GM10248 (cell line): ENCODE measurements around the gene MTSS2.

ENCODE experiments used
- CTCF ChIA-PET: fragments of 300-600 bp; sonication (Branson Sonifier 250); formaldehyde crosslinking; extraction: SDS; loops from one replicate; lab custom pipeline; 2021; ENCODE audit warnings: antibody characterized with exemption; lab: Yijun Ruan, JAX
- POLR2A ChIA-PET: fragments of 350-650 bp; sonication (Branson Sonifier 250); formaldehyde crosslinking; extraction: SDS; loops from one replicate; lab custom pipeline; 2020; ENCODE audit warnings: antibody characterized with exemption; lab: Yijun Ruan, JAX
- DNase-seq: peaks from one replicate; pipeline ENCODE4 v3.0.0; 2012; ENCODE audit errors: extremely low spot score
- CTCF ChIP-seq: IDR thresholded peaks from 2 replicates; pipeline ENCODE4 v1.5.1; 2012; ENCODE audit warnings: mild to moderate bottlenecking, low read depth; ENCODE audit errors: extremely low read depth, missing control alignments, control extremely low read depth

Gene MTSS2

GRCh38 chr16:70723740-70724145 is 37.9 kb upstream of the MTSS2 start:
- POLR2A ChIA-PET, result no interaction called here
- DNase-seq, result no peak
- CTCF ChIA-PET, result interaction anchor here (1.5 to 2.1 kb wide), 2 partner anchors 15 to 46 kb away, joined by 3 to 5 read pairs; no protein-coding TSS in a partner anchor

GRCh38 chr16:70721202-70721963 is 35.5 kb upstream of the MTSS2 start:
- TF ChIP-seq CTCF, result no peak
- POLR2A ChIA-PET, result no interaction called here
- no peak for DNase-seq

More at GRCh38 chr16:70723740-70724145, 37.9 kb upstream of the MTSS2 start:
- no peak for TF ChIP-seq CTCF

GRCh38 chr16:70720425-70721201 is 34.8 kb upstream of the MTSS2 start:
- TF ChIP-seq CTCF, result no peak
- ChIA-PET CTCF (interaction anchor here (1.5 kb wide), 1 partner anchor 11 kb away, joined by 4 read pairs; no protein-coding TSS in a partner anchor), POLR2A (no interaction called here)
- DNase-seq, result no peak

More at GRCh38 chr16:70721202-70721963, 35.5 kb upstream of the MTSS2 start:
- CTCF ChIA-PET, result interaction anchor here (2.1 kb wide), 1 partner anchor 17 kb away, joined by 5 read pairs; no protein-coding TSS in a partner anchor

GRCh38 chr16:70717065-70717464 is 31.2 kb upstream of the MTSS2 start:
- ChIA-PET POLR2A (no interaction called here), CTCF (no interaction called here)
- no peak for DNase-seq
- no peak for TF ChIP-seq CTCF

- POLR2A ChIA-PET, result no interaction called here
- TF ChIP-seq CTCF, result no peak
- CTCF ChIA-PET, result interaction anchor here (1.4 kb wide), 1 partner anchor 56 kb away, joined by 4 read pairs; no protein-coding TSS in a partner anchor
- no peak for DNase-seq
Observed at GRCh38 chr16:70715860-70716357, 30.1 kb upstream of the MTSS2 start.
